NCI-H1436 (cell line): ENCODE measurements around the gene FMN1.
A peak's percentile ranks its signal among the peaks of the same experiment; 100 is the strongest.

Experiments
- DNase-seq: peaks from one replicate; lab custom pipeline; 2025; lab: John Stamatoyannopoulos, UW

FMN1 gene

DNA sequence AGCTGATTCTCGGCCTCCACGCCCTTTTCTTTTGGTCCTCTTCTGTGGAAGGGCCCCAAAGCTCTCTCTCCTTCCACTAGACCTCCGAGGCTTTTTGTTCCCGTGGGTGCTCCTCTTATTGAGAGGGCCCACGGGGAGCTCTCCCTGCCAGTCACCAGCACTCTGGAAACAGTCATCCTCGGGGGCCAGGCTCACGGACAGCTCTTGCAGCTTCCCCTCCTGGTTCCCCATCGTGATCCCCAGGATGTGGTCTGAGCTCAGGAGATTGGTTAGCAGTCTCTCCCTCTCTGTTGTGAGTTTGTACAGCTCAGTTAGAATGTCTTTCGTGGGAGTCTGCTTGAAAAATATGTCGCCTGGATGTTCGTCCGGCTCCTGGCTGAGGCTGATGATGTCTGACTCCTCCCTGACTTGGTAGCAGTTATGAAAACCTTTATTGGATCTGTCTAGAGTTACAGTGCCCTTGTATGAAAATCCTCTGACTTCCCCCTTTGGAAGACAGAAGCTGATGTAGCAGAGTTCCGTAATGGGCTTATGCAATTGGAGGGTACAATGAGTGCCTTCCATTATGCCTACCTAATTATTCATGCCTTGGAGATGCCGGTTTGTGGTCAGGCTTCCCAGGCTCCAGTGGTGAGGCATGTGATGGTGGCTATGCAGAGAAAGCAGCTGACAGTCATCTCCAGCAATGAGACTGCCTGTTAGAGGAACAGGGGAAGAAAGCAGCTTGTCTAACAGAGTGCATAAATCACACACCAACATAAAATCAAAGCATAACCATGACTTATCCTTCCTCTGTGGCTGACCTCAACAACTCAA lies 40.0 kb downstream of the FMN1 start:
- DNase-seq, result no peak

DNA sequence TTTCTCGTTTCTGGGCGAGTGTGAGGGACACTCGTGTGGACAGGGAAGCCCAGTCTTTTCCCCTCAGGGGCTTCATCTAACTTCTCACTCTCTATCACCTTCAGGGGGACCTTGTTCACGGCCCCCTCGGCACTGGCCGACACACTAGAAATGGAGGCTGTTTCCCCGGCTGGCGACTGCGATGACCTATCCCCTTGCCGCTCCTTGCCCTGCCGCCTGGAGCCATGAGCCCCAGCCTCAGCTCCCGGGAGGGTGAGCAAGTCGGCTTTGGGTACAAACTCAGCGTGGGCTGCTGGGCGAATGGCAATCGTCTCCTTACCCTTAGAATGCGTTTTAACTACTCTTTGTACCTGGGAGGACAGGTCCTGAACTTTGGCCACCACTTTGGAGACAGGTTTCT lies 41.0 kb downstream of the FMN1 start:
- DNase-seq, result no peak

DNA sequence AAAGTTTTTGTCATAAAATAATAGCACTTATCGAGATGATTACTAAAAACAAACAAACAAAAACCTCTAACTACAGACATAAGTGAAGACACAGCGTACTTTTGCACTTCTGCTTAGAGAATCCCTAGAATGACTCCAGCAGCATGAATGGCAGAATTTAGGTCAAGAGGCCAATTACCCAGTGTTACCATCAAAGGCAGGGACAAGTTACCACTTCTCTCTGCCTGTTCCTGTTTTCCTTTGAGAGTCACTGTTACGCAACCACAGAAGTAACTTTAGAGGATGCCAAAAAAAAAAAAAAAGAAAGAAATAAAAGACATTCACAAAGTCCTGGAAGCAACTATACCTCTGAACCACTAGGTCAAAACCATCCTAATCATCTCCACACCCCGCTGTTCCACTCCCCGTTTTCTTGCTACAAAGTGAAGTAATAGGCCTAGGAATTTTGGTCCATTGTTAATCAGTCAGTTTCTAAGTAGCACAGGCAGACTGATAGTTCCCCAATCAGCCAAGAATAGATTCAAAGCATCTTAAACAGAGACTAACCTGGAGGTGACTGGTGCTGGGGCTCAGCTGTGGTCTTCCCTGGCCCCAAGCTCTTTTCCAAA lies 41.9 kb downstream of the FMN1 start:
- no peak for DNase-seq

DNA sequence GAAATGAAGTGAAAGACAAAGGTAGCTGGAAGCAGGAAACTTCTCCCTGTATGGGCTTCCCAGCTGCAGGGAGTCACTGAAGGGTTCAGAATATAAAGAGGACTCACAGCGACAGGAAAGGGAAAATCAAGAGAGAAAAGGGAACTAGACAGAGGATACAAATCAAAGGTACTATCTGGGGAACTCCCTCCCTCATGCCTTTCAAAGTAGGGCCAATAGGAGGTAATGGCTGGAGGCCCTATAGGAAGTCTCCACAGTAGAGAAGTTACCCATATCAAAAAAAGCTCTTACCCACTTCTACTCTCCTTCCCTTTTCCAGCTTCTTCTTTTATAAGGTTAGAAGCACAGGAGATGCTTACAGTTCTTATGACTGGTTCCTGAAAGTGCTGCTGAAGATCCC lies 43.5 kb downstream of the FMN1 start:
- DNase-seq, result no peak

DNA sequence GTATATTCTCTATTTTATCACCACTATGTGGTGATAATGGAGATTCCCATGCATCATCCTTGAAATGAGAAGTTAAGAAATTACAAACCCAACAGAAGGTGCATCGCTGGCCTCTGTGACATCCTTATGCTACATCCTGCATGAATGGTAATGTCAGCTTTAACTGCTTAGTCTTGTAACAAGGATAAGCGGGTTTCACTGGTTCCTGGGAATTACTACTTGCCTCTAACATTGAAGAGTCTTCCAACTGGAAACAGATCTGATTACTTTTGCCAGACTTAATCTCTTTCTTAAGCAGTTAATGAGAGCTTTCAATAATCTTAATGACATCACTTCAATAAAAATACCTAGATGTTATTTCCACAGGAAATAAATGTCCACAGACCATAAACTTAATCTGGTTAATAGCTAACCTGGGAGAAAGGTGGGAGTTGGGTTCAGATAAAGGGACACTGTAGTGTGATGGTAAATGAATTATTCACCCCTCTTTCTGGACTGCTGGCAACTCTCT lies 44.0 kb downstream of the FMN1 start:
- DNase-seq, result no peak

DNA sequence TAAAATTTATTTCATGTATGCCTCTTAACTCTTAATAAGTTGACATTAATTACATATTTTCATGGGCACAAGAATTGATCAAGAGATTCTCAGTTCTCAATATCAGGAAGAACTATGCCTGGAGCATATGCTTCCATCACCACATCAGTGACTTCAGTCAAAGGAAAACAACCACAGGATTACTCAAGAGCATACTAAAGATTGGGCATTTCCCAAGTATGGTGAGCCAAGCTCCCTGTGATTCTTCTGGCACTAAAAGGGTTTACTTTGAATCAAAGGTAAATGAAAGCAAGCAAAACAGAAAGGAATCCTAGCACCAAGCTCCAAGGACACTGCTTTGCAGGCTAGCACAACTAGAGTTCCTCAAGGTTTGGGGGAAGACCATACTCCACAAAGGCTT lies 44.6 kb downstream of the FMN1 start:
- no peak for DNase-seq

DNA sequence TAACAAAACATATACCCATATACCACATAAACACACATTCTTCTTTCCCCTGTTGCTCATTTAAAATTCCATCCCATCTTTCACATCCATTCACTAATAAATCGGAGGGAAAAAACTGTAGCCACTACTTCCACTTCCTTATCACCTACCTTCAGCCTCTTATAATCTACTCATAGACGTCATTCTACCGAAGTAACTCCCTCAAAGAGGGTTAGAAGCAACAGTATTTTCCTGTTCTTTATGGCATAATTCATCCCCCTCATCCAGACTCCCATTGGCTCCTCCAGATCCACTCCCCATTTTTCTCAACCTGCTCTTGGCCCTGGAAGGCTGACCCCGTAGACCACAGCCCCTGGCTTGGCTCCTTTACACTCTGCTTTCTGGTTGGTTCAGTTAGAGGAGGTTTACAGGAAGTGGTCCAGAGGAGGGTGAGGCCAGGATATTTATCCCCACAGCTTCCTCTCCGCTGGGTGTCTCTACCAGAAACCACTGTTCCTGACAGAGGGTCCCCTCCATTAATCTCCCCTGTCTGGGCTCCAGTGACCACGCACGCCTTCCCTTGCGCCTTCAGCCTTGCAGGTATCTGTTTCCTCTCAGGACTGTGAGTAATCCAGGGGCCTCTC lies 46.3 kb downstream of the FMN1 start:
- no peak for DNase-seq

DNA sequence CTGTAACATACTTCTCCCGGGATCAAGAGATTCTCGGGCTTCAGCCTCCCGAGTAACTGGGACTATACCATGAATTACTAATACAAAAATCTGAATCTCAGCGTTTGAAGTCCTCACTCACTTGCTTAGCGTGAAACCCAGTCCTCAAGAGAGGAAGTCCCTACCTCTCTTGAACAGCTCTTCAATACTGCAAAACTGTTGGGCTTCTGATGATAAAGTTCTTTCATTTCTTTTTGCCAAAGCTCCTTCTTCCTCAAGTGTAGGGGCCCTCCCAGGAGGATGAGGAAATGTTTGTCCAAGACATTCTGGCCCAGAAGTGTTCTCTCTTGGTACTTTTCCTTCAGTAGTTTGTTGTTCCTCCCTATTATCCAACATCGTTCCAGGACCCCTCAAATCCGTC lies 48.5 kb downstream of the FMN1 start:
- DNase-seq, result no peak

DNA sequence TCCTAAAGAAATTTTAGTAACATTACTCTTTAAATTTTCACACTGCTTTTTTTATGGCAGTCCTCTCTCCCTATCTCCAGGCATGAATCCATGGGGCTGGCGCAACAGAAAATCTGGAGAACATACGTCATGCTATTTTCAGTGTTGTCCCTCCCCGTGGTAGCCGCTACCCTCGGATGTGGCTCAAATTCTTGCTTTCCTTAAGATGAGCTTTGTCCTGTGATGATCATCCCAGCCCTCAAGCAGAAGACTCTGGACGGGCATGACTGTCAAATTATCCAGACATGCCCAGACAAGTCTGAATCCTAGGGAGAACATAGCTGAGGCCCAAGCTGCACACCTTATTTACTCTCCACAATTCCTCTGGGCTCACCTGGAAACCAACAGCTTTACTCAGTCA lies 49.1 kb downstream of the FMN1 start:
- no peak for DNase-seq

DNA sequence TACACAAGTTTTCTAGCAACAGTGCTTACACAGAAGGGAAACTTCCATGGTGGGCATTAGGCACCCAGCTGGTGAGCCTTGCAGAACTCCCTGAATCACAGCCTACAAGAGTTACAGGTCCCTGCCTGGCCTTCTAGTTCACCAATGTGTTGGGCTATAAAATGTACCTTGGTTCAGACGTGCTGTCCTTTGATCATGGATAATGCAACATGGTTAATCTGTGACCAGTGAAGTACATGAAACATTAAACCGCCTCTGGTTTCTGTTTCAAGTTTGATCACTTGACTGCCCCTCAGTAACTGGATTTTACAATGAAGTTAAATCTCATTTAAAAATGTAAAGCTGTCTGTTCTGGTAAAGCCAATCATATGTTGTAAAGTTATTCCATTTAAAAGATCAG lies 51.8 kb downstream of the FMN1 start:
- no peak for DNase-seq

DNA sequence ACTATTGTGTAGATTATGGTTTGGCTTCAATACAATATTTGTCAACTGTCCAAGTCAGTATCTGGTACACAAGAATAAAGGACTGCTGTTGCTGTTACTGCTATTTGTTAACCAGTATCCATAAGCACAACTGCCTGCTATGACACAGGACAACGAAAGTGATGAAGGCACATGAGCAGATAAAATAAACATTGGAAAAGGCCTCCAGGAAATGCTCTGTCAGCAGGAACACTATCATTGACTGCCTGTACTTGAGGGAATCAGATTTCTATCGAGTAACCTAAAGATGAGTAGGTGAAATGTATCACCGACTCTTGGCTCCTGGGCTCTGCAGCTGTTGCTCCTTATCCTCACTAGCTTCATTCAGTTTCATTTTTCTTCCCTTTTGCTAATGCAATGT lies 56.5 kb downstream of the FMN1 start:
- DNase-seq, result no peak

DNA sequence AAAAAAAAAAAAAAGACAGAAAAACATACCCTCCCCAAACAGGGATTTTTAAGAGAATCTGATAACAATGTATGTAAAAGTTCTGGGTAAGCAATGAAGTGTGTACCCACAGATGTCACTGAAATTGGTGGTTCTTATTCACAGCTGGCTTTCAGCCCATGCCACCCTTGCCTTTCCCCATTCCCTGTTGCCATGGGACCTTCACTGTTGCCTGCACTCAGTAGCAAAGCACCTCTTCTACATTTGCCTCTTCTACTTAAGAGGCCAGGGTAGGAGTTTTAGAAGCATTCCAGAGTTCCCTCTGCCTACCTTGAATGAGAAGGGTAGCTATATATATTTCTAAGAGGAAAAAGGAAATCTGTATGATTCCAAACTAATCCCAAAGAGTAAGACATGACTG lies 57.4 kb downstream of the FMN1 start:
- DNase-seq, result no peak

DNA sequence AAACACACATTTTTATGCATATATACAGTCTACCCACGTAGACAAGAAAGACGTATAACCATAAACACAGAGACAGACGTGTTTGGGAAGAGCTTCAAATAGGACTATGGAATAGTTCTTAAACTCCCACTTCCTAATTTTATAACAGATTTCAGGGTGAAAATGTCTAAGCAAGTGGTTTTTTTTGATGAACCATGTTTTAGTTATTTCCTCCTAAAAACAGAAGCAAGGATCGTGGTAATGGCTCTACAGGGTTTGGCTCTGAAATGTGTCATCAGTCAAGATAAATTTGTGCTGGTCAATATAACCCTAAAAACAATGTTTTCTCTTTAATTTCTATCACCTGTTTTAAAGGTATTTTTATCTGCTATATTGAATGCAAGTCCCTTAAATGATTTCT lies 58.2 kb downstream of the FMN1 start:
- DNase-seq, result no peak

DNA sequence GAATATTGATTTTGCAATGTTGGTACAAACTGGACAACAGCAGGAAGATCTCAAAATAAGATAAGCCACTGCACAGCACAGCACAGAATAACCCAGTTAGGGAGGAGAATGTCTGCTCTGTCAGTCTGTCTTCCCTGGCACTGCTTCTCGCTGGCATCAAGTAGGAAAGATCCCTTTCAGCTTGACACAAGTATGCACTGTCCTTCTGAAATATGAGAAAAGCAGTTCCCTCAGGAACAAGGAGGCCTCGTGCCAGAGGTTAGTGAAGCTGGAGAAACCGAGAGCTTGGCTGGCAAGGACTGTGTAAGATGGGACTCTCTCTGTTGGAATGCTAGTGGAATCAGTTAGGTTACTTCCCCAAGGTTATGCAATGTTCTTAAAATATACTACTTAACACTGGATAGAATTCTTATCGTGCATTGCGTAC lies 59.1 kb downstream of the FMN1 start:
- no peak for DNase-seq

DNA sequence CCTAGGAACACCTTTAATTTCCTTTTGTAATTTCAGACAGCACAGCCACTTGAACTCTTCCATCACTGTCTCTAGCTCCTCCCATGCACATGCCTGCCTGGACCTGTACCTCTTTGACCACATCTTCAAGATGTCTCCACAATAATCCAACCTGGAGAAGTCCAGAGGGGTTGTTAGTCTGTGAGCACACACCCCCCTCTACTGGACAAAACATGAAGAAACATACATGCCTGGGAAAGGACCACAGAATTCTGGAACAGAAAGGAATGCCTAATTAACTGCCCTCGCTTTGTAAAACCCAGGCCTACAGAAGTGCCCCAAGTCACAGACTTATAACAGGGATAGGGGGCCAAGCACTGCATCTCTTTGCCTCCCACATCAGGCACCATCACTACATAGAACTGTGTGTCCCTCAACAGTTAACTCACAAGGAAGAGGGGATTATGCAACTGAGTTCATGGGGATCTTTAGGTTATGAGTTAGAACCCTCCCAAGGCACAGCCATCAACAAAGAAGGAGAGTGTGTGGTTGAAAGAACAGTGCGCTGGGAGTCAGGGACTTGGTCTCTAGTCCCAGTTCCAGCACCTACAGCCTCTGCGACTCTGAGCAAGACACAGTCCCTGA lies 61.7 kb downstream of the FMN1 start:
- DNase-seq, result peak; percentile 1

DNA sequence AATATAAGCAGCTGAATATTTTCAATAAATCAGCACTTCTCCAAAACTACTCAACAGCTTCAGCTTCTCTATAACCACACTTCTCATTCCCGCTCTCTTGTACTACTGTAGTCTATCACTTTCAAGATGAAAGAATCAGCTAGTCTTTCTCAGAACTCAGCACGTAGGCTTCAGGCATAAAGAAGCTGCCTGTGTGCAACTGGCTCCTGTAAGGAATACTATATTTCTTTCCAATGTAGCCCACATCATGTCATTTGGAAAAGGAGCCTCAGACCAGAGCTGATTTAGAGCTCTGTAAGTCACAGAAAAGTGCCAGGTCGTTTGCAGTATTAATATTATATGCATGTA lies 62.3 kb downstream of the FMN1 start:
- DNase-seq, result no peak

DNA sequence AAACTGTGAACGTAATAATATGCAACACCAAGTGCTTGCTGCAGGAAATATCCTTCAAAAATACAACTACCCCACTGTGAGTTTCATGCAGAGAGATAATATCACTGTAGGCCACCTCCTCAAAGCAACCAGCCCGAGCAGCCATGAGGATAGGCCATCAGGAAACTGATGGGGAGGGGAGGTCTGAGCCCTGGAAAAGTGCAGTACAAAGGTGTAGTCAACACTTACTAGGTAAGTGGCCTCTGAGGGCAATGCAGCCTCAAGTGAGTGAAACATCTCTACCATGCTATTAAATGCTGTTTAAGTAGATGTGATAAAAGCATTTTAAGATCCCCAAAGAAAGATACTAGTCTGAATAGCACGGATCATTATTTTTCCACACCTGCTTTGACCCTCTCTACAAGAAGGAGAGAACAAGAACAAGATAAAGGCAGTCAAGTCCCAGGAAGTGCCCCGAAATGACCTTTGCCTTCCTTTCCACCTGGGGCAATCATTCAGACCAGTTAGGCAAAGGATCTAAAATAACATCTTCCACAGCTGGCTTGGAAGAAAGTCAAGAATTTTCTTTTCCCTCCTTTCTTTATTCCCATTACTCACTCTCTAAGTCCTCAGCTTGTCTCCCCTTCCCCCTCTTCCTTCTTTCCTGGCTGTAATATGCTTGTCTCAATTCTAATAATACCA lies 62.8 kb downstream of the FMN1 start:
- DNase-seq, result no peak

DNA sequence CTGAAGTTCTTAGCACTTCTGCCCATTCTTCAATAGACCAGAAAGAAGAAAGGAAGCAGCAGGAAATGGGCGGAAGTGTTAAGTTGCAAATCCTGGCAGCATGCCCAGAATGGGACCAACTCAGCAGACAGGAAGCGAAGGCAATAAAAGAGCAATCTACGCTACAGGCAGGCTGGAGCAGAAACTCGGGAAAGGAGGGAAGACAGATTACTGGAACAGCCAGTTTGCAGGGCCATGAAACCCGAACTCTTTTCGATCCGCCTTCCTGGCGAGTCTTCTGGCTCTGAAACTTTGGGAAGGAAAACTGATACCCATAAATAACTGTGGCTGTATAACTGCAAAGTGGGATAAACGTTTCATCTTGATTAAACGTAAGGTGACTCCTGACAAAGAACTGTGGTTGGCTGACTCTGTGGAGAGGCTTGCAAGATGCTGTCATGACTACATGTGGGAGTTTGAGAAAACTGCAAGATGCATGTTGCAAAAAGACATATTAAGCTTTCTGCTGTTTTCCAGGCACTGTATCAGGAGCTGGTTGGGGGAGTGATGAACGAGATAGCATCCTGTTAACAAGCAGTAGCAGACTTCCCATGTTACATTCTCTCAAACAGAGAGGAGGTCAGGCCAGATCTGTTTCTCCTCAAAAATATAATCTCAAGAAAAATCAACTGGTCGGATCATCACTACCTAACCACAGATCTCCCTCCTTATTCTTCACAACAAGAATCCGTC lies 67.8 kb downstream of the FMN1 start:
- DNase-seq, result peak; percentile 0

DNA sequence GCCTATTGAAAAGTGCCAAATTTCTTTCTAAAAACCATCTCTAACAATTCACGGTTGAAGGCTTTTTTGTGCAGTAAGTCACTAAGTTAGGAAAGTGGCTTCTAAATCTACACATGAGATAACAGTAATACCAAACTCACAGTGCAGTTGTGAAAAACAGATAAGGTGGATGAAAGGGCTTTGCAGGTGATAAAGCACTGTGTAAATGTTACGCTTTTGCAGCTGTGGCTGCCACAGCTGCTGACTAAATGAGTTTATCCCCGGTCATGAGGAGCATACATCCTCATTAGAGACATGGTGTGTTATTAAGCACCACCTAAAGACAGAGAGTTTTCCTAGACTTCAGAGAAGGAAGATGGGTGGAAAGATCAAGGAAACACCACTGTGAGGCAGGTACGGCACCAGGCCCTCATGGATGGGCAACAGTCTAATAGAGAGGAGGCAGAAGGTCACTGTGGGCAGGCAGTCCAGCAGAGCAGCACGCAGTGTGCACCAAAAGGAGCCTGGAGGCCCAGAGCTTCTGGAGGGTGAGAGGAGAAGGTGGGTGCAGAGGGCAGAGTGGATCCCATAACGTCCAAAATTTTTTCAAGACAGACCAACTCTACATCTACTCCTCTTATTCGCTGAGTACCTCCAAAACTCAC lies 68.5 kb downstream of the FMN1 start:
- DNase-seq, result no peak

DNA sequence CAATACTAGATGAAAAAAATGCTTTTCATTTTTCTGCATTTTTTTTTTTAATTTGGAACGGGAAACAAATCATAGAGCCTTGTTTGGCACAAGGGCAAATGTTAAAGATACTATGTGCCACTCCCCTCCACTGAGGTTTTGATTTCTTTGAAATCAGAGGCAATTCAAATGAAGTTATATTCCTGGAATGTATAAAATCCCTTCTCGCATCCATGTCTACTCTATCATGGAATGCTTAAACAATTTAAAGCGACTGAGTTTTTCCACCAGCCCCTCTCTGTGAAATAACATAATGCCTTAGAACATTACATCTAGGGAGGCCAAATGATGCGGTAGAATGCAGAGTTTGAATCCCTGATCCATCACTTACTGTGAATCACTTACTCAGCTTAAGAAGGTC lies 69.7 kb downstream of the FMN1 start:
- DNase-seq, result no peak

DNA sequence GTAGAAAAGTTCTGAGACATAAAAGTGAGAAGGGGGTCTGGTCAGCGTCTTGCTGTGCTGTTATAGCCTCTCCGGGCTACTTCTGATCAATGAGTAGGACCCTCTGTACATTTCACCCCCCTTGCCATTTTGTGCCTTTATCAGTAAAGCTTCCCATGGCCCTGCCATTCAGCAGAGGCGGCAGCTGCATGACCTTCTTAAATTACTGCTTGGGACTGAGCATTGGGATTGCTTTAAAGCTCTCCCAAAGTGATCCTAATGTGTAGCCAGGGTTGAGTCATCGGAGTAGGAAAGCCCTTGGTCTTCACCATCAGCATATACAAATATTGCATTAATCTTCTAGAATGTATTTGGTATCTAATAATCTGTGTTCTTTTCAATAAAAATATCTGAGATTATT lies 70.2 kb downstream of the FMN1 start:
- no peak for DNase-seq
